ENCODE results near the gene UNC119B. TPM values are rescaled to one million over a fixed set of nuclear protein-coding genes. Genes with fewer than 3 reads are reported as not detected.
A peak's percentile ranks its signal among the peaks of the same experiment; 100 is the strongest.

The UNC119B gene
- total RNA-seq, 1 experiment from 2014 or later, result 51.5 TPM

- Histone ChIP-seq H4K20me1 (ENCODE audit: control insufficient read depth, insufficient read depth, insufficient read length) (no peaks in the 10 kb centered on the region), H3K27ac (ENCODE audit: insufficient read length, low read depth, low read length) (no peak overlapping the region), H2BK5ac (ENCODE audit: insufficient read length, low read length) (no peak overlapping the region), H3K9me3 (ENCODE audit: control insufficient read depth, low read depth, low read length) (no peaks in the 10 kb centered on the region), H2BK12ac (ENCODE audit: insufficient read length, low read depth, low read length) (no peak overlapping the region), H2AFZ (ENCODE audit: low read length) (no peak overlapping the region), H3K9ac (ENCODE audit: extremely low read depth, insufficient read length, low read length) (peak overlapping the region; percentile 79), H3K56ac (ENCODE audit: insufficient read length, low read depth, low read length) (no peak overlapping the region), H3K79me2 (ENCODE audit: insufficient read depth, low read length) (no peaks in the 10 kb centered on the region; the same call in 1 of the 2 replicates), H2AK5ac (ENCODE audit: insufficient read length, low read length) (no peak overlapping the region), H4K8ac (replicated peaks; ENCODE audit: insufficient read length, low read depth, low read length) (no peak overlapping the region), H3K18ac (ENCODE audit: insufficient read length, low read depth, low read length) (no peak overlapping the region), H4K91ac (ENCODE audit: insufficient read length, low read depth, low read length) (no peak overlapping the region), H3K27me3 (ENCODE audit: insufficient read depth, low read length) (no peaks in the 10 kb centered on the region), H4K5ac (ENCODE audit: insufficient read length, low read depth, low read length) (no peak overlapping the region), H2BK15ac (ENCODE audit: low read depth, low read length) (no peak overlapping the region), H2BK120ac (ENCODE audit: low read depth, low read length, poor library complexity, severe bottlenecking) (no peak overlapping the region), H3K4ac (ENCODE audit: low read depth, low read length) (no peak overlapping the region), H3K23me2 (ENCODE audit: insufficient read length, low read depth, low read length, poor library complexity, severe bottlenecking) (peaks cover 7% of the 10 kb centered on the region), H3K14ac (ENCODE audit: insufficient read depth, low read length) (no peak overlapping the region), H2BK20ac (ENCODE audit: low read depth, low read length, poor library complexity, severe bottlenecking) (no peak overlapping the region), H3K4me2 (ENCODE audit: insufficient read depth, insufficient read length, low read length) (peak overlapping the region; percentile 69), H3K4me1 (ENCODE audit: insufficient read depth, low read length) (no peaks in the 10 kb centered on the region; the same call in 1 of the 2 replicates), H3K79me1 (ENCODE audit: insufficient read depth, low read depth, low read length, poor library complexity, severe bottlenecking) (no peaks in the 10 kb centered on the region), H3T11ph (ENCODE audit: low read length) (no peak overlapping the region), H3K23ac (ENCODE audit: insufficient read length, low read depth, low read length) (no peak overlapping the region)
- peak; percentile 37 for DNase-seq
- Mint-ChIP-seq H3K27me3 (ENCODE audit: low read depth) (no peaks in the 10 kb centered on the region; the same call in 1 of the 2 replicates), H3K4me1 (peaks cover 19% of the 10 kb centered on the region in 2 experiments), H3K36me3 (ENCODE audit: insufficient read depth in 1 of 3, low read depth in 3 of 3) (peaks cover 20 to 38% (median 33%) of the 10 kb centered on the region in 3 experiments), H3K4me3 (peak overlapping the region; percentile 83 to 85), H3K9me3 (no peaks in the 10 kb centered on the region), H3K27ac (peak overlapping the region in 1 of 3 experiments; percentile 93; a peak in 3 of 7 replicates)
- TF ChIP-seq, protein P1, sequence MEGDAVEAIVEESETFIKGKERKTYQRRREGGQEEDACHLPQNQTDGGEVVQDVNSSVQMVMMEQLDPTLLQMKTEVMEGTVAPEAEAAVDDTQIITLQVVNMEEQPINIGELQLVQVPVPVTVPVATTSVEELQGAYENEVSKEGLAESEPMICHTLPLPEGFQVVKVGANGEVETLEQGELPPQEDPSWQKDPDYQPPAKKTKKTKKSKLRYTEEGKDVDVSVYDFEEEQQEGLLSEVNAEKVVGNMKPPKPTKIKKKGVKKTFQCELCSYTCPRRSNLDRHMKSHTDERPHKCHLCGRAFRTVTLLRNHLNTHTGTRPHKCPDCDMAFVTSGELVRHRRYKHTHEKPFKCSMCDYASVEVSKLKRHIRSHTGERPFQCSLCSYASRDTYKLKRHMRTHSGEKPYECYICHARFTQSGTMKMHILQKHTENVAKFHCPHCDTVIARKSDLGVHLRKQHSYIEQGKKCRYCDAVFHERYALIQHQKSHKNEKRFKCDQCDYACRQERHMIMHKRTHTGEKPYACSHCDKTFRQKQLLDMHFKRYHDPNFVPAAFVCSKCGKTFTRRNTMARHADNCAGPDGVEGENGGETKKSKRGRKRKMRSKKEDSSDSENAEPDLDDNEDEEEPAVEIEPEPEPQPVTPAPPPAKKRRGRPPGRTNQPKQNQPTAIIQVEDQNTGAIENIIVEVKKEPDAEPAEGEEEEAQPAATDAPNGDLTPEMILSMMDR (conservative IDR thresholded peaks at IDR 0.05), result no peak
- no CpG with 5 or more reads among the region's 6 CpGs for WGBS (ENCODE audit: extremely low coverage, insufficient read length, low lambda C conversion rate)
These were observed 1.2 kb downstream of the UNC119B start for GRCh38 chr12:120711411-120711810.
